GM06990 (cell line): Measurements from ENCODE around the gene CMPK2.
"Not testable (repeated sequence)": the region's sequence is repeated elsewhere in the genome, so short reads cannot be mapped to it uniquely, and the experiment has no call there.

Experiments
- DNase-seq: peaks from one replicate; pipeline ENCODE4 v3.0.0-alpha.2; 2011; ENCODE audit not compliant: insufficient read length; ENCODE audit errors: extremely low read depth
- H3K27me3 ChIP-seq: replicated peaks from 2 replicates; pipeline ENCODE4 v1.6.0; 2011; ENCODE audit warnings: low read length; ENCODE audit not compliant: control insufficient read depth, insufficient read depth
- H3K36me3 ChIP-seq: 2 replicates; pipeline ENCODE4 v1.5.1; 2011; ENCODE audit warnings: low read length; ENCODE audit not compliant: control insufficient read depth, insufficient read depth
- H3K4me3 ChIP-seq: replicated peaks from 2 replicates; pipeline ENCODE4 v1.5.1; 2011; ENCODE audit warnings: low read depth, mild to moderate bottlenecking, control low read depth, low read length
- TF ChIP-seq, protein P1 (sequence below): IDR thresholded peaks from 2 replicates; pipeline ENCODE4 v1.5.1; 2011; ENCODE audit warnings: low read length, control low read depth, mild to moderate bottlenecking, inconsistent platforms; ENCODE audit not compliant: insufficient read depth, poor library complexity, severe bottlenecking

CMPK2 gene

DNA sequence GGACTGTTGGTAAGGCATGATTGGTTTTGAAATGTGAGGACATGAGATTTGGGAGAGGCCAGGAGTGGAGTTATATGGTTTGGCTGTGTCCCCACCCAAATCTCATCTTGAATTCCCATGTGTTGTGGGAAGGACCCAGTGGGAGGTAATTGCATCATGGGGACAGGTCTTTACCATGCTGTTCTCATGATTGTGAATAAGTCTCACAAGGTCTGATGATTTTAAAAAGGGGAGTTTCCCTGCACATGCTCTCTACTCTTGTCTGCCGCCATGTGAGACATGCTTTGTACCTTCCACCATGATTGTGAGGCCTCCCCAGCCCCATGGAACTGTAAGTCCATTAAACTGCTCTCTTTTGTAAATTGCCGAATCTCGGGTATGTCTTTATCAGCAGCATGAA lies 5.4 kb downstream of the CMPK2 start:
- DNase-seq = no peak
- no peaks in the 10 kb centered on the region for H3K36me3 ChIP-seq
- TF ChIP-seq, protein P1, sequence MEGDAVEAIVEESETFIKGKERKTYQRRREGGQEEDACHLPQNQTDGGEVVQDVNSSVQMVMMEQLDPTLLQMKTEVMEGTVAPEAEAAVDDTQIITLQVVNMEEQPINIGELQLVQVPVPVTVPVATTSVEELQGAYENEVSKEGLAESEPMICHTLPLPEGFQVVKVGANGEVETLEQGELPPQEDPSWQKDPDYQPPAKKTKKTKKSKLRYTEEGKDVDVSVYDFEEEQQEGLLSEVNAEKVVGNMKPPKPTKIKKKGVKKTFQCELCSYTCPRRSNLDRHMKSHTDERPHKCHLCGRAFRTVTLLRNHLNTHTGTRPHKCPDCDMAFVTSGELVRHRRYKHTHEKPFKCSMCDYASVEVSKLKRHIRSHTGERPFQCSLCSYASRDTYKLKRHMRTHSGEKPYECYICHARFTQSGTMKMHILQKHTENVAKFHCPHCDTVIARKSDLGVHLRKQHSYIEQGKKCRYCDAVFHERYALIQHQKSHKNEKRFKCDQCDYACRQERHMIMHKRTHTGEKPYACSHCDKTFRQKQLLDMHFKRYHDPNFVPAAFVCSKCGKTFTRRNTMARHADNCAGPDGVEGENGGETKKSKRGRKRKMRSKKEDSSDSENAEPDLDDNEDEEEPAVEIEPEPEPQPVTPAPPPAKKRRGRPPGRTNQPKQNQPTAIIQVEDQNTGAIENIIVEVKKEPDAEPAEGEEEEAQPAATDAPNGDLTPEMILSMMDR = no peak
- H3K4me3 ChIP-seq = no peak overlapping the region
- no peaks in the 10 kb centered on the region for H3K27me3 ChIP-seq

GRCh38 chr2:6858466-6859027 lies 7.2 kb downstream of the CMPK2 start:
- DNase-seq, H3K4me3 ChIP-seq, H3K27me3 ChIP-seq, H3K36me3 ChIP-seq: not testable (repeated sequence)

- TF ChIP-seq, protein P1 = no peak
- DNase-seq = no peak
- Histone ChIP-seq H3K36me3 (no peaks in the 10 kb centered on the region), H3K27me3 (no peaks in the 10 kb centered on the region), H3K4me3 (no peak overlapping the region)
Observed at GRCh38 chr2:6856548-6856920, 9.2 kb downstream of the CMPK2 start.

DNA sequence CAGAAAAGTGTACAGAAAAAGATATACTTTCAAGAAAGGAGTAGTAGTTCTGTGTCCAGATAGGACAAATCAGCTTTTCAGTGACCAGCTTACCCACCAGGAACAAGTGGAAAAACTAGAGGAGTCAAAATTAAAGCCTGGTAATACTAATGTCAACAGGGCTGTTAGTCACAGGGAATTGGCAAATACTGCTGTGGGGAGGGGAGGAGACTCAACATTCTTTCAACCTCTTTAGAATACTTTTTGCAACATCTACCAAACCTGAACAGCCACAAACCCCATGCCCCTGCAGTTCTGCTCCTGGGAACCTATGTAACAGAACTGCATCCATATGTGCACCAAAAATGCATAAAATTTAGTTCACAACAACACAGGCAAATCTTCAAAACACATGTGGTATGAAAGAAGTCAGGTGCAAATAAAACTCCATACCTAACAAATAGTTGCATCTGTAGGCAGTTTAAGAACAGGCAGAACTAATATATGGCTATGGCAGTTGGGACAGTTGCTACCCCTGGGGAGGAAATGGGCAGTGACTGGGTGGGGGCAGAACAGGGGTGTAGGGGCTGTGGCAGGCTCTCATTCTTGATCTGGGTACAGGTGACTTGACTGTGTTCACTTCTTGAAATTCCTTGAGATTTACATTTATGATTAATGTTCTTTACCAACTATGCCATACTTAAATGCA lies 9.7 kb downstream of the CMPK2 start:
- H3K36me3 ChIP-seq = peaks cover 2% of the 10 kb centered on the region; the same call in 1 of the 2 replicates
- TF ChIP-seq, protein P1 = no peak
- H3K27me3 ChIP-seq = no peaks in the 10 kb centered on the region
- H3K4me3 ChIP-seq = no peak overlapping the region
- DNase-seq = no peak

GRCh38 chr2:6854416-6854815 lies 11.3 kb downstream of the CMPK2 start:
- no peak for DNase-seq
- no peaks in the 10 kb centered on the region for H3K27me3 ChIP-seq
- H3K36me3 ChIP-seq = peaks cover 2% of the 10 kb centered on the region; the same call in 1 of the 2 replicates
- no peak overlapping the region for H3K4me3 ChIP-seq
- TF ChIP-seq, protein P1 = no peak

DNA sequence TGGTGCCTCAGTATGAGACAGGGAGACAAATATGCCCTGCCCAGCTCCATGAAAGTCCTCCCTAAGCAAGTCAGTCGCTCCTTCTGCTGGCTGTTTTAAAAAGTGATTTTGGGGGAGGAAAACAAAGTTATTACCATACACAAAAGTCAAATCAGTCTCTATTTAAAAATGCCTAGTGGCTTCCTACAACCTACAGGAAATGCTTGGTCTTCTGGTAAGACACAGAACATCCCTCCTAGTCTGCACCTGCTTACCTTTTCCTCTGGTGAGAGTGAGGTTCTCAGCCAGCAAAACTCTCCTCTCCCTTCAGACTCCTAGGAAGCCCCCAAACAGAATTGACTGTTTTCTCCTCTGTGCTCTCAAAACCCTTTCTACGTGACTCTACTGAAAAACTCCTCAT lies 13.5 kb downstream of the CMPK2 start:
- H3K27me3 ChIP-seq = no peaks in the 10 kb centered on the region
- no peak overlapping the region for H3K4me3 ChIP-seq
- peaks cover 5% of the 10 kb centered on the region for H3K36me3 ChIP-seq
- DNase-seq = no peak
- TF ChIP-seq, protein P1 = no peak
